Ascending aorta (tissue), 2 donors: Measurements from ENCODE around the gene RAD17. TPM values are rescaled to one million over a fixed set of nuclear protein-coding genes. Genes with fewer than 3 reads are reported as not detected.

Source experiments
- DNase-seq, 2 donors: peaks; one replicate each; pipeline ENCODE4 v3.0.0-alpha.2; 2019; ENCODE audit warnings: low spot score in 2 of 2
- H3K27ac ChIP-seq, 2 donors: fragments of 200-600 bp; sonication (generic); one replicate each; pipeline ENCODE4 v1.5.1; 2016 to 2017; ENCODE audit warnings: mild to moderate bottlenecking in 1 of 2
- H3K27me3 ChIP-seq: fragments of 200-600 bp; sonication (generic); one replicate; pipeline ENCODE4 v1.5.1; 2017
- H3K36me3 ChIP-seq, 2 donors: fragments of 200-600 bp; sonication (generic); one replicate each; pipeline ENCODE4 v1.5.1; 2016
- H3K4me1 ChIP-seq, 2 donors: fragments of 200-600 bp; sonication (generic); one replicate each; pipeline ENCODE4 v1.5.1; 2016 to 2017; ENCODE audit warnings: mild to moderate bottlenecking in 1 of 2
- H3K4me3 ChIP-seq, 2 donors: fragments of 200-600 bp; sonication (generic); one replicate each; pipeline ENCODE4 v1.5.1; 2016 to 2017; ENCODE audit warnings: mild to moderate bottlenecking in 1 of 2
- H3K9me3 ChIP-seq, 2 donors: fragments of 200-600 bp; sonication (generic); one replicate each; pipeline ENCODE4 v1.5.1; 2016
- CTCF ChIP-seq, 3 experiments: fragments of 200-600 bp in 2 of 3; fragments of 450-650 bp in 1 of 3; sonication (generic) in 2 of 3; IDR thresholded peaks; one replicate each; pipeline ENCODE4 v1.5.1; 2016 to 2019; ENCODE audit warnings: antibody characterized with exemption in 3 of 3, mild to moderate bottlenecking in 1 of 3, moderate library complexity in 1 of 3
- intact Hi-C: fragments of 100-400 bp; cut with DNase I; formaldehyde crosslinking; loops from one replicate; pipeline ENCODE4 v1.15.1; 2023
- total RNA-seq: library from RNA; depleted of rRNA; stranded (reverse); fragments of >200 nt; gene quantifications from one replicate; pipeline ENCODE4 v1.1.0, GENCODE V29; 2016

RAD17 gene
- total RNA-seq, 1 donor from 2014 or later, result 24.4 TPM

- intact Hi-C loops, result no loop called here
- Histone ChIP-seq H3K36me3 (no peaks in the 10 kb centered on the region), H3K9me3 (no peaks in the 10 kb centered on the region), H3K27ac (no peak overlapping the region), H3K4me1 (no peaks in the 10 kb centered on the region), H3K27me3 (no peaks in the 10 kb centered on the region), H3K4me3 (no peak overlapping the region)
- no peak for TF ChIP-seq CTCF (IDR thresholded peaks at IDR 0.05)
- DNase-seq, result no peak
Observed at GRCh38 chr5:69462170-69462569, 92.6 kb downstream of the RAD17 start.

Other genes with a start within 250 kb of the RAD17 start
- 16.0 TPM for gene CCNB1, start 202.7 kb upstream of the RAD17 start, total RNA-seq
- not detected for gene CENPH, start 180.2 kb upstream of the RAD17 start, total RNA-seq
- gene CDK7, start 134.9 kb upstream of the RAD17 start, total RNA-seq, result 94.3 TPM
- 5.2 TPM for gene CCDC125, start 37.0 kb upstream of the RAD17 start, total RNA-seq
- gene AK6, start 298 bp upstream of the RAD17 start, total RNA-seq, result 3.9 TPM
- 6.3 TPM for gene TAF9, start 298 bp upstream of the RAD17 start, total RNA-seq
- gene MARVELD2, start 45.3 kb downstream of the RAD17 start, total RNA-seq, result not detected
- gene OCLN, start 123.0 kb downstream of the RAD17 start, total RNA-seq, result 0.53 TPM
- 4.2 TPM for gene GTF2H2C, start 190.4 kb downstream of the RAD17 start, total RNA-seq